ENCODE measurements around the gene PPP1R14B. TPM values are rescaled to one million over a fixed set of nuclear protein-coding genes. Genes with fewer than 3 reads are reported as not detected.

PPP1R14B gene
- total RNA-seq, 2 donors from 2014 or later = 87.7 to 112 TPM

GRCh38 chr11:64268025-64268892, 21.5 kb upstream of the PPP1R14B start:
- WGBS, 2 donors = 43 to 48% methylated on average over 18 to 23 of the region's 23 CpGs
- no peak overlapping the region for H3K4me3 ChIP-seq
- peak; percentile 68 to 83 (median 74) for DNase-seq
- TF ChIP-seq POLR2A (IDR thresholded peaks at IDR 0.05) = no peak
- TF ChIP-seq CTCF (IDR thresholded peaks at IDR 0.05) = no peak
- peaks cover 36% of the 10 kb centered on the region for H3K4me1 ChIP-seq
- H3K27me3 ChIP-seq = no peaks in the 10 kb centered on the region
- intact Hi-C loops (cut with DNase I) = no loop called here
- ATAC-seq = no peak
- peak overlapping the region; percentile 95 to 98 (median 96) for H3K27ac ChIP-seq
- no peaks in the 10 kb centered on the region for H3K36me3 ChIP-seq (replicated peaks in 1 of 2; ENCODE audit: insufficient read depth in 1 of 2, low read depth in 2 of 2)
- H3K9me3 ChIP-seq = no peaks in the 10 kb centered on the region

GRCh38 chr11:64267207-64267945, 20.6 kb upstream of the PPP1R14B start:
- H3K4me1 ChIP-seq = peaks cover 28% of the 10 kb centered on the region
- DNase-seq (no peak), ATAC-seq (no peak)
- no peaks in the 10 kb centered on the region for H3K36me3 ChIP-seq (replicated peaks in 1 of 2; ENCODE audit: insufficient read depth in 1 of 2, low read depth in 2 of 2)
- H3K27ac ChIP-seq = peak overlapping the region in 2 of 4 donors; percentile 95 to 98
- H3K4me3 ChIP-seq = no peak overlapping the region
- TF ChIP-seq CTCF (IDR thresholded peaks at IDR 0.05) = no peak
- TF ChIP-seq POLR2A (IDR thresholded peaks at IDR 0.05) = no peak
- WGBS, 2 donors = 85 to 89% methylated on average over 23 to 25 of the region's 27 CpGs
- intact Hi-C loops (cut with DNase I) = no loop called here
- H3K9me3 ChIP-seq = no peaks in the 10 kb centered on the region
- H3K27me3 ChIP-seq = no peaks in the 10 kb centered on the region

GRCh38 chr11:64266339-64266738, 19.6 kb upstream of the PPP1R14B start:
- intact Hi-C loops (cut with DNase I) = no loop called here
- ATAC-seq (no peak), DNase-seq (no peak)
- TF ChIP-seq POLR2A (IDR thresholded peaks at IDR 0.05) = no peak
- TF ChIP-seq CTCF (IDR thresholded peaks at IDR 0.05) = no peak
- Histone ChIP-seq H3K27me3 (no peaks in the 10 kb centered on the region), H3K4me3 (no peak overlapping the region), H3K36me3 (replicated peaks in 1 of 2; ENCODE audit: insufficient read depth in 1 of 2, low read depth in 2 of 2) (no peaks in the 10 kb centered on the region), H3K4me1 (peaks cover 18% of the 10 kb centered on the region), H3K27ac (no peak overlapping the region), H3K9me3 (no peaks in the 10 kb centered on the region)
- WGBS, 2 donors = 72 to 79% methylated on average over 9 to 11 of the region's 15 CpGs

- Histone ChIP-seq H3K27ac (no peak overlapping the region), H3K4me3 (no peak overlapping the region), H3K36me3 (replicated peaks in 1 of 2; ENCODE audit: insufficient read depth in 1 of 2, low read depth in 2 of 2) (no peaks in the 10 kb centered on the region), H3K9me3 (no peaks in the 10 kb centered on the region), H3K4me1 (peaks cover 18% of the 10 kb centered on the region), H3K27me3 (no peaks in the 10 kb centered on the region)
- intact Hi-C loops (cut with DNase I) = no loop called here
- 87 to 93% methylated on average over 18 to 29 of the region's 35 CpGs for WGBS, 2 donors
- DNase-seq = no peak
- no peak for ATAC-seq
- TF ChIP-seq POLR2A (IDR thresholded peaks at IDR 0.05) = no peak
- TF ChIP-seq CTCF (IDR thresholded peaks at IDR 0.05) = no peak
These were observed 18.7 kb upstream of the PPP1R14B start for GRCh38 chr11:64265176-64266160.
